HG03280 (cell line): ENCODE results near the gene VTA1.
"Not testable (repeated sequence)": the region's sequence is repeated elsewhere in the genome, so short reads cannot be mapped to it uniquely, and the experiment has no call there.

ENCODE experiments used
- ATAC-seq: cut with Tn5 transposase; IDR thresholded peaks from one replicate; pipeline ENCODE4 v1.9.1; 2021; ENCODE audit warnings: mild to moderate bottlenecking, moderate library complexity; ENCODE audit not compliant: unreplicated experiment

The VTA1 gene

DNA sequence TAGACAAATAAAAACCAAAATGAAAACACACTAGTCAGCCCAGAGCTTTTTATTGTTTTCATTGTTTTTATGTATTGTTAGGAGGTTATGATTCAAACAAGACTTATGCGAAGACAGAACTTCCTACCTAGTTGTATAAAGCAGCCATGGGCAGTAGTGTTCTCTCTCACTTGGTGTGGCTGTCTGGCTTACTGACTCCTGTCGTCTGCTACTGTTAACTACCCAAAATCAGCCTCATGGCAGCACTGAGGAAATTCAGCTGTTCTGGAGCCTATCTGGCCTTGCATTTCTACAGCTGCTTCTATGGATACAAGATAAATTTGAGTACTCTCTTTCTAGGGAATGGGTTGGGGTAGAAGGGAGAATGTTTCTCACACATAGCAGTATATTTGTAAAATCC is 20.4 kb downstream of the VTA1 start:
- ATAC-seq: no peak

DNA sequence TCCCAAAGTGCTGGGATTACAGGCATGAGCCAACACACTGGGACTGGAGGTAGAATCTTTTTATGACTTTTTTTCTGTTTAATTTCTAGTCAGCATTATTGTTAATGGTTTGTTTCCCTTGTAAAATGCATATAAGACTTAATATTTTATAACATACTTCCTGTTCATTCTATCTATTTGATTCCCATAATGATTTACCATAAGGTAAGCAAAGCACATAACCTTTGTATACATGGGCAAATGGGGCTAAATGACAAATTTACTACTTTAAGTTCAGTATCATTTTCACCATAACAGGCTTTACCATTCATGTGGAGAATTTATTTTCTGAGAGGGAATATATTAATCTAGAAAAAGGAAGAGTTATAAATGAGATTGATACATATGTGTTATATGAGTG is 24.3 kb downstream of the VTA1 start:
- no peak for ATAC-seq

DNA sequence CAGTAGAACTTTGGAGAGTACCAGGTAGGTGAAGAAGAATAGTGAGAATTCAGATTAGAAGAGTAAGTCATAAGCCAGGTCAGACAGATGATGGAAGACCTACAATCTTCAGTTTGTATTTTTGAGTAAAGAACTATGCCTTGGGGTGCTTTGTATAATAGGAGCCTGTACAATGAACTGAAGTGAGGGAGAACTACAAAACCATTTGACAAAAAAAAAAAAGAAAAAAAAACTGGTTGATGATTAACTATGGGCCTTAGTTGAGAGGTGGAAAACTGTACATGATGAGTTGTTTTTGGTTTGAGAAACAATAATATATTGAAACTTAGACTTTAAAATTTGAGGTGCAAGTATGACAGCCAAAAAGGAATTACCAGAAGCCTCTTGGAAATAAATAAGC is 25.7 kb downstream of the VTA1 start:
- ATAC-seq: no peak

DNA sequence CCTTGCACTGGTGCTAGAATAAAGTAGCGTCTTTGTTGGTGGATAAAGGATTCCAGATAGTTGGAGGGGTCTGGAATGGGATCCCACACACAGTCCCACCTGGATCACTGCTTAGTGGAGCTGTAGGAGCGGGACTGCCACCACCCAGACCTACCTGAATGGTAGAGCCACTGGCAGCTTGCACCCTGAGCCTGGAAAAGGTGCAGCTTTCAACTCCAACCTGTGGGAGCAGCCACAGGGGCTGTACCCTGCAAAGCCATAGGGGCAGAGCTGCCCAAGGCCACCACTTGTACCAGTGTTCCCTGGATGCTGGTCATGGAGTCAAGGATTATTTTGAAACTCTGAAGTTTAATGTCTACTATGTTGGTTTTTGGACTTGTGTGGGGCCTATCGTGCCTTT is 26.9 kb downstream of the VTA1 start:
- no peak for ATAC-seq

DNA sequence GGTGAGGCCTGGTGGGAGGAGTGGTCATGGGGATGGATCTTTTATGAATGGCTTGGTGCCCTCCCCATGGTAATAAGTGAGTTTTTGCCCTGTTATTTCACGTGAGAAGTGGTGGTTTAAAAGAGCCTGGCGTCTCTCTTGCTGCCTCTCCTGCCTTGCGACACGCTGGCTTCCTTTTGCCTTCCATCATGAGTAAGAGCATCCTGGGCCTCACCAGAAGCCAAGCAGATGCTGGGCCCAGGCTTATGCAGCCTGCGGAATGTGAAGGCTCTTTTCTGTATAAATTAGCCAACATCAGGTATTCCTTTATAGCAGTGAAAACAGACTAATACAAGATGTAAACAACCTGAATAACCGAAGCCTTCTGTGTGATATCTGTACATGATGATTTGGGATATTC is 27.6 kb downstream of the VTA1 start:
- no peak for ATAC-seq

DNA sequence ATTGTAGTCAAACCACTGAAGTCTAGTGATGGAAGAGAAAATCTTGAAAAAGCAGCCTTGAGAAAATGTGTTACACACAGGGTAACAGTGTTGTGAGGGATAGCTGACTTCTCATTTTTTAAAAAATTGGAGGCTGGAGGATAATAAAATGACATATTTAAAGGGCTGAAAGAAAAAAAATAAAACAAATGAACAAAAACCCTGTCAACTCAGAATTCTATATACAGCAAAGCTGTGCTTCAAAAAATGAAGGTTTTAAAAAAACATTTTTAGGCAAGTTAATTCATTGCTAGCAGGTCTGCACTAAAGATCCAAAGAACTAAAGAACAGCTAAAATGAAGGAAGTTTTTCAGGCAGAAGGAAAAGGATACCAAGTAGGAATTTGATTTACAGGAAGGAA is 31.1 kb downstream of the VTA1 start:
- ATAC-seq: no peak

DNA sequence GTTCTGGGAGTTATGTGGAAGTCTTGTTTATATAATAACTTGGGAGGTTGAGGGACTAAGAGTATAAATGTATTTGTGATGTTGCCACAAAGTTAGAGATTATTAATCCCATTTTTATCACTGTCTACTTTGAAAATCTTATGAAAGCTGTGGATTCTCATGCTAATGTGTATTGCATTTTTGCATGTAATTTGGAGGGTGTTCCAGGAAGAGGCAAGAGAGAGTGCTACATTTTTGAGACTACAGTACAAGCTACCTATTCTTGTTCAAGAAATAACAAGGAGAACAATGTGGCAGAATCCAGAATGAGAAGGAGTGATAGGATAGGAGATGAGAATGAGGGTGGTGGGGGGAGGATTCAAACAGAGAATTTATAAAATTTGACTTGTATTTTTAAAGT is 34.9 kb downstream of the VTA1 start:
- no peak for ATAC-seq

DNA sequence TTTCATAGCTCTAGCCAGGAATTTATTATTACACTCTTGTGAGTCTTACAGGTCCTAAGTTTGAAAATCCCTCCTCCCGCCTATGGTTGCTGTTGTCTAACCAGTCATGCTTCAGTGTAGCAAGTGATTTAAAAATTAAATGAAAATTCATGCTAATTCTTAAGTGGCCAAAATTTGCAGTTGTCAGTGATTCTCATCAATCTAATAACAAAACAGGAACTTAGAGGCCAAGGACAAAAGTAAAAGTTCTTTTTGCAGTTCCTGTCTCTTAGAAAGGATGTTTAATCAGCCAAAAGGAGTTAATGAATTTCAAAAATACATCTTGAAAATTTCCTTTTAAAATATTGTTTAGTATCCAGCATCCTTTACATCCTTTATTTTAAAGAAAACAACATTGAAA is 36.3 kb downstream of the VTA1 start:
- no peak for ATAC-seq

DNA sequence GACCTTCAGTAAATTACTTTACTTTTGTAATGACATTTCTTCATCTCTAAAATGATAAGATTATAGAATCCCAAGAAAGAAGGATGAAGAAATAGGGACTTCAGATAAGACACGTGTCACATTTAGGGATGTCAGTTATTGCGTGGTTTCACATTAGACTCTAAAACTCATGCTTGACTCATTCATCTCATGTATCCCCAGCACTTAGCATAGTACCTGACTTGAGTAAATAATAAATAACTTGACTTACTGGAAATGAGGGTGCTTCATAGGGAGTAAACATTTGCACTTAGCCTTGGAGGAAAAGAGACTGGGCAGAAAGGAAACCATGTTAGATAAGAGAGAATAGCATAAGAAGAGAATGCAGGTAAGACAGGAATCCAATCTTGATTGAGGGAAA is 37.2 kb downstream of the VTA1 start:
- no peak for ATAC-seq

DNA sequence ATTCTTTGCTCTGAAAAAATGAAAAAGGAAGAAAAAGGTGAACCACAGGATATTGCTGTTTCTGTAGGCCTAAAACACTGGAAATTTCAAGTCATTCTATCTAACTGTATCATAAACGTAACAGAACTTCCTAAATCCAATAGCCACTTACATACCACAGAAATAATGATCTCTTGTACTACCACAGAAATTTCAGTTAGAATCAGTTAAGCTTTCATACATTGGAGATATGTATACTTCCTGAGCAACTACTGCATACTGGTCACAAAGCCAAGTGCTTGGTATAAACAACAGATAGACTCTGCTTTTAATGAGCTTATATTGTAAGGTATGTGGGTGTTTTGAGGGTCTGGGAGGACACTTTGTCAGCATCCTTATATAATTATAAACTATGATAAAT is 38.6 kb downstream of the VTA1 start:
- no peak for ATAC-seq

DNA sequence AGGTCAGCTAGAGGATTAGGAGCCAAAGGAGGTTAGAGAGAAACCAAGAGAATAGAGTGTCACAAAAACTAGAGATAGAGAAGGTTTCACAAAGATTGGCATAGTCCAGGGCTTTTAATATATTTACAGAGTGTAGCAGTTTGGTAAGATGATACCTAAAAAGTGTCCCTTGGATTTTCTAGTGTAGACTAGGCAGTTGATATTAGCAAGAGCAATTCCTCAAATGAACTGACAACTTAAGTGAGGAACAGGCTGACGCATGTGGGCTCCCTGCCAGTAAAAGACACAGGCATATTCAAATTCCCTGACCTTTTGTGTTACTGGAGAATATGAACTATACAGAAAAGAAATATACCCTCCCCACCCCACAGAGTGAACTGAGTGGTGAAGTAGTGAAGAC is 40.1 kb downstream of the VTA1 start:
- ATAC-seq: no peak

DNA sequence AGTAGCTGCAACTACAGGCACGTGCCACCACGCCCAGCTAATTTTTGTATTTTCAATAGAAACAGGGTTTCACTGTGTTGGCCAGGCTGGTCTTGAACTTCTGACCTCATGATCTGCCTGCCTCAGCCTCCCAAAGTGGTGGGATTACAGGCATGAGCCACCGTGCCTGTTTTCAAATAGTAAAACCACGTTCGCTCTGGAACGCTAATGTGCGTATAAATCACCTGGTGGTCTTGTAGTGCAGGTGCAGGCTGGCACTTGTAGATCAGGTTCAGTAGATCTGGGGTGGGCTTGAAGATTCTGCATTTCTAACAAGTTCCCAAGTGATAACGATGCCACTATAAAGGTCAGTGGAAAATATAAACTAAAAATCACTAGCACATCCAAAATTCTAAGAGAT is 41.3 kb downstream of the VTA1 start:
- not testable (repeated sequence) for ATAC-seq

DNA sequence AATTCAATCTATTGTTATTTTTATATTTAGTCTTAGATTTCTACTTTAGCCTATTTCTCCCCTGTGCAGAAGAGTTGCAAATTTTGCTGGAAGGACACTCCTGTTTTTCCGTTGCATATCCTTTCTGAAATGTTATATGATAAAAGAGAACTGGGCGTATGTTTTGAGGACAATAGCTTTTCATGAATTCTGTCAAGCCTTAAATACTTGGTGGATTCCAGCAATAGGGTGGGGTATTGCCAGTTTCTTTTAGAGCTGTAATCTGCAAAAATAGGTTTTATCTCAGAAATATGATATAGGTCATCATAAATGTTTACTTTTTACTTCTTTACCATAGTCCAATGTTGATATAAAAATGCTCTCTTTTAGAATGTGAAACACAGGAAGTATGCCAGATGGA is 42.0 kb downstream of the VTA1 start:
- no peak for ATAC-seq

DNA sequence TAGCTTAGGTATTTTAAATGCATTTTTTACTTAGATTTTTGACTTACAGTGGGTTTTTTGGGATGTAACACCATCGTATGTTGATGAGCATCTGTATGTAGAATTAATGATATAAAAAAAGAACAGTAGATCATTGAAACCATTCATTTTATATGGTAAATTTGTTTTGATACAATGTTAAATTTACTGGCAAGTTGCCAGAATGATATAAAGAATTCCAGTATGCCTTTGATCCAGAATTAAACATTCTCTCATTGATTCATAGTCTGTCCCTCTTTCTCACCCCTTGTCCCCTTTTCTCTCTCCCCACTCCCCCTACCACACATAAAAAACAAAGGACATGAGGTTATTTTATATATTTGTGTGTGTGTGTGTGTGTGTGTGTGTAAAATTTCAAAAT is 45.3 kb downstream of the VTA1 start:
- no peak for ATAC-seq

DNA sequence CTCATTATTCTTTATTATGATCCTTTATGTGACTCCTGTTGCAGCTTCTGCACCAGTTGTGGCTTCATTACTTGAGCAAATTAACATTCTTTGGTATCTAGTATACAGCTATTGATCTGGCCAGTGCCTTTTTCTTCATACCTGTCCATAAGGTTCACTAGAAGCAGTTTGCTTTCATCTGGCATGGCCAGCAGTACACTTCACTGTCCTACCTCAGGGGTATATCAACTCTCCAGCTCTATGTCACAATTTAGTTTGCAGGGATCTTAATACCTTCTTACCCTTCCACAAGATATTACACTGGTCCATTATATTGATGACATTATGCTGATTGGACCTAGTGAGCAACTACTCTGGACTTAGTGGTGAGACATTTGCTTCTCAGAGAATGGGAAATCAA is 46.6 kb downstream of the VTA1 start:
- ATAC-seq: no peak

DNA sequence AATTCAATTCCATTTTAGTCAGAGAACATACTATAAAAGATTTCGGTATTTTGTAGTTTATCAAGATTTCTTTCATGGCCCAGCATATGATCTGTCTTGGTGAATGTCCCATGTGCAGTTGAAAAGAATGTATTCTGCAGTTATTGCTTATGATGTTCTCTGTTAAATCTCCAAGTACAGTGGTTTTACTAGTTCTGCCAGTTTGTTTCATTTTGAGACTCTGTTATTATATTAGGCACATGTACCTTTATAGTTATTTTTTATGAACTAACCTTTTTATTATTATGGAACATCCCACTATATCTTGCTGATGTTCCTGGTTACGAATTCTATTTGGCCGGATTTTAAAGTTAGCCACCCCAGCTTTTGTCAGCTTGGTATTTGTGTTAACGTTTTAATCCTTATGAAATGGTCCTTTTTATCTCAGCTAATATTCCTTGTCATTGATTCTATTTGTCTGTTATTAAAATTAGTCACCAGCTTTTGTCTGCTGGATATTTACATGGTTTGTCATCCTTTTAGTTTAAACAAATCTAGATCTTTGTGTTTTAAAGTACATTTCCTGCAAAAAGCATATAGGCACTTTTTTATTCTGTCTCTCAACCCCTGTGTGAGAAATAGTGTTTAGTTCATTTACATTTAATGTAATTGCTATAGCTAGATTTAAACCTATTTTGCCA is 48.9 kb downstream of the VTA1 start:
- ATAC-seq: no peak

DNA sequence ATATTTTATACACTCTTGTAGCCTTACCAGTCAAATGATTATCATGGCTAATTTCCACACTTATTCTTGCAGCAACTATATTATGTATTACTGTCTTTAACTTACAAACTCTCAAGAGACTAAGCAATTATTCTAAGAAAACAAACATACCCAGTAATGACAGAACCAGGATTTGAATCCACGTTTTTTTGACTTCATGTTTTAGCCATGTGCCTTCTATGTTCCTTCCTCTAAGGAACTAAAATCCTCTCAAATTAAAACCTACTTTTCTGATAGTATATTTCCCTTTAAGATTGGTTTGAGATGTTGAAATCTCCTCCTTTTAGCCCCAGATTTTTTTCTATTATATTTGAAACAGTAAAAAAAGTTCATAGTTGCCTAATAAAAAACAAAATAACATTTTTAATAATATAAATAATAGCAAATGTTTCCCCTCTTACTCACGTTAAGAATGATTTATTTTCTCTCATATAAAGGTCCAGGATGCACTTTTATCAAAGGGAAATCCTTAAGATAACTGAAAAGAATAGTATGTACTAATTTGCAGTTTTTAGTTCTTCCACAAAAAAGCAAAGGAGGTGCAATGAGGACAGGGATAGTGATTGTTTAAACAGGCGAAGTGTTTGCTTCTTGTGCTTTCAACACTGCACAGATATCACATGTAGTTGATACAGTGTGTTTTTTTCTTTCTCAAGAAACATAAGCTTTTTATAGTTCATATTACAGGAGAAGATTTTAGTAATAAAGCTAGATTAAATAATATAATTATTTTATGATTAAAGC is 54.0 kb downstream of the VTA1 start:
- ATAC-seq: no peak

DNA sequence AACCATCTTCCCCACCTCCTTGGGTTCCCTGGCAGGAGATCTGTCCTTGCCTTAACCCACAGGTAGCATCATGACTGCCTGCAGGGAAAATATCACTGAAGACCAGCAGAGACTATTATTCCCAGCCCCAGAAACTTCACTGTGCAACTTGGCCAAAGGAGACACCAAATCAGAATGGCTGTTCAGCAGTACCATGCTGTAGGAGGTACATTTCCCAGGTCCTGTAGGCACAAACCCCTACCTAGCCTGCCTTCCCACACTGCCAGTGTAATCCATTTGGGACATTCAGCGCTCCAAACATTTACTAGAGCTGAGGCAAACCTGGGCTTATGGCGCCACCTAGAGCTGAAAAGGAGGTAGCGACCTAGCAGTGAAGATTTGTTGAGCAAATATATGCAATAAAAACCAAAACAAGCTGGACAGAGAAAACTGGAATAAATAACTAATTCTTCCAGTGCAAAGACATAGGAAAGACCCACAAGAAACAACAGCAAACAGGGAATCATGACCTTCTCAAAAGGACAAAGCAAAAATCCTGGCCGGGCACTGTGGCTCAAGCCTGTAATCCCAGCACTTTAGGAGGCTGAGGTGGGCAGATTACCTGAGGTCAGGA is 60.3 kb downstream of the VTA1 start:
- no peak for ATAC-seq

DNA sequence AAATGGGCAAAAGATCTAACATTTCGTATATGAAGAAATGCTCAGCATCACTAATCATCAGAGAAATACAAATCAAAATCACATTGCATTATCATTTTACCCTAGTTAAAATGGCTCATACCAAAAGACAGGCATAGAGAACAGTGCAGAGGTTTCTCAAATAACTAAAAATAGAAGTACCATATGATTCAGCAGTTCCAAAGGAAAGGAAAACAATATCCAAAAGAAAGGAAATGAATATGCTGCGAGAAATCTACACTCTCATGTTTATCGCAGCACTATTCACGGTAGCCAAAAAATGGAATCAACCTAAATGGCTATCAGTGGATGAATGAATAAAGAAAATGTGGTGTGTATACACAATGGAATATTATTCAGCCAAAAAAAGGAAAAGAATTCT is 63.5 kb downstream of the VTA1 start:
- ATAC-seq: no peak

DNA sequence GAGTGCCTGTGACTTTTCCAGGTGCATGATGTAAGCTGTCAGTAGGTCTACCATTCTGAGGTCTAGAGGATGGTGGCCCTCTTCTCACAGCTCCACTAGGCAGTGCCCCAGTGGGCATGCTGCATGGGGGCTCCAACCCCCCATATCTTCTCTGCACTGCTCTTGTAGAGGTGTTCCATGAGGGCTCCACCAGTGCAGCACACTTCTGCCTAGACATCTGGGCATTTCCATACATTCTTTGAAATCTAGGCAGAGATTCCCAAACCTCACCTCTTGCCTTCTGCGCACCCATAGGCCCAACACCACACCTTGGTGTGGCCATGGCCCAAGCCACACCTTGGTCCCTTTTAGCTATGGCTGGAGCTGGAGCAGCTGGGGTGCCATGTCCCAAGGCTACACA is 66.3 kb downstream of the VTA1 start:
- no peak for ATAC-seq

DNA sequence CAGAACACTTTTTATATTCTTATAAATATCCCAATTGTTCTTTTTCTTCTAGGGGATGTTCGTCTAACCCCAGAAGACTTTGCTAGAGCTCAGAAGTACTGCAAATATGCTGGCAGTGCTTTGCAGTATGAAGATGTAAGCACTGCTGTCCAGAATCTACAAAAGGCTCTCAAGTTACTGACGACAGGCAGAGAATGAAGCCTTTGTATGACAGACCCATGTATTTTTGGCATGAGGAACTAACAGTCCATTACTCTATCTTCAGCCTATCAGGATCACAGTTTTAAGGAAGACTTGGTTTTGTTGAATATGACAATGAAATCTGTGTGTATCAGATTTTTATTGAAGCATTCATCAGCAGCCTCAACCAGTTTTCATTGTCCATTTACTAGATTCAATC is 71.4 kb downstream of the VTA1 start:
- ATAC-seq: no peak

DNA sequence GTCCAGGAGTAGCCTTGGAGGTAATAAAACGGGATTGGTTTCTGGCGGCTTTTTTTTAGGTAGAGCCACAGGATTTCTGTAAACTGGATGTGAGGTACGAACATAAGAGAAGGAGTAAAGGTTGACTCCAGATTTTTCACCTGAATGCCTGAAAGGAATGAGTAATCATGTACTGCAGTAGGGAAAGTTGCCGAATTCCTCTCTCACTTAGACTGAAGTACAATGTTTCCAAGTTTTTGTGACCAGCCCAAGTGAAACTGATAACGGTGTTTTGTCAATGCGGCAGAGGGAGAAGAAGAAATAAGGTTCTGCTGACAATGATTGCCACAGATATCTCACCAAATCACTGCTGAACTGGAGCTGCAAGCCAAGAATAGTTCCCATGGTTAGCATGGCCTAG is 75.0 kb downstream of the VTA1 start:
- ATAC-seq: no peak
